ENCODE measurements around the gene P2RY12. TPM values are rescaled to one million over a fixed set of nuclear protein-coding genes. Genes with fewer than 3 reads are reported as not detected.

P2RY12 gene
- total and polyA plus RNA-seq, 2 donors (not counting 3 experiments of a cell fraction or from before 2014, with no cell fraction given) = not detected

GRCh38 chr3:151316267-151316991 is 68.1 kb downstream of the P2RY12 start, which contains the start of gene GPR87:
Gene GPR87, minus strand, starts transcription at chr3:151316820. Its CDS starts 16,720 bp downstream, at chr3:151300100.
- DNase-seq (ENCODE audit: low read depth, low spot score) (no peak), FAIRE-seq (peak; percentile 18)
- BruUV-seq (replicated peaks) = no TSS peak

More at GRCh38 chr3:151316267-151316991, 68.1 kb downstream of the P2RY12 start, which contains the start of gene GPR87:
- no peak for TF ChIP-seq MAX (IDR thresholded peaks at IDR 0.05; ENCODE audit: insufficient read depth, insufficient read length)
- no peak for TF ChIP-seq POLR2A (IDR thresholded peaks at IDR 0.05; ENCODE audit: low read depth, low read length)
- no peak for TF ChIP-seq POLR2AphosphoS5 (IDR thresholded peaks at IDR 0.05; ENCODE audit: insufficient read depth, low read depth, low read length)
- TF ChIP-seq MYC (IDR thresholded peaks at IDR 0.05; ENCODE audit: low read depth, low read length) = no peak
- TF ChIP-seq FOS (IDR thresholded peaks at IDR 0.05; ENCODE audit: borderline replicate concordance, insufficient read depth, low read length) = no peak
- no peak for TF ChIP-seq CTCF (IDR thresholded peaks at IDR 0.05; ENCODE audit: extremely low read depth in 1 of 2, insufficient read depth in 1 of 2, low read depth in 1 of 2, low read length in 2 of 2)
- no peak for TF ChIP-seq EZH2 (IDR thresholded peaks at IDR 0.05; ENCODE audit: borderline replicate concordance, low read depth, low read length, severe bottlenecking)
- TF ChIP-seq GATA2 (IDR thresholded peaks at IDR 0.05; ENCODE audit: insufficient read depth, insufficient read length, low read depth, low read length) = no peak
- TF ChIP-seq JUN (IDR thresholded peaks at IDR 0.05; ENCODE audit: borderline replicate concordance, insufficient read depth, insufficient read length, low read depth) = no peak
- H3K27me3 ChIP-seq (ENCODE audit: control insufficient read depth in 2 of 2, insufficient read depth in 2 of 2, low read length in 2 of 2) = no peaks in the 10 kb centered on the region
- H3K9me3 ChIP-seq (replicated peaks; ENCODE audit: control insufficient read depth, insufficient read depth, low read length) = no peaks in the 10 kb centered on the region
- H3K36me3 ChIP-seq (ENCODE audit: control insufficient read depth in 2 of 2, extremely low read depth in 1 of 2, insufficient read depth in 2 of 2, low read length in 2 of 2) = no peaks in the 10 kb centered on the region
- no peaks in the 10 kb centered on the region for H4K20me1 ChIP-seq (replicated peaks; ENCODE audit: control insufficient read depth, extremely low read depth, insufficient read depth, low read length)
- H3K4me3 ChIP-seq (replicated peaks in 1 of 3; ENCODE audit: insufficient read depth in 1 of 3, low read depth in 1 of 3, low read length in 3 of 3) = no peak within 1 kb of the TSS
- no peak within 1 kb of the TSS for H3K4me2 ChIP-seq (ENCODE audit: insufficient read depth, low read length)
- no peak within 1 kb of the TSS for H3K27ac ChIP-seq (ENCODE audit: insufficient read depth, low read depth, low read length)
- no peak within 1 kb of the TSS for H2AFZ ChIP-seq (ENCODE audit: low read depth, low read length)
- dilution Hi-C loops (cut with MboI; ENCODE audit: extremely low pct_ligation_motif_present, low sequenced_read_pairs) (no loop called here), intact Hi-C loops (cut with micrococcal nuclease) (no loop called here)
- POLR2A ChIA-PET = no interaction called here
- H3K79me2 ChIP-seq (ENCODE audit: control insufficient read depth, insufficient read depth, low read length) = no peaks in the 10 kb centered on the region
- no peak within 1 kb of the TSS for H3K9ac ChIP-seq (replicated peaks; ENCODE audit: extremely low read depth, insufficient read depth, low read length)
- no peaks in the 10 kb centered on the region for H3K9me1 ChIP-seq (replicated peaks; ENCODE audit: control insufficient read depth, extremely low read depth, insufficient read depth, low read length)
- no peaks in the 10 kb centered on the region for H3K4me1 ChIP-seq (ENCODE audit: control insufficient read depth, extremely low read depth, insufficient read depth, low read length)
- CTCF ChIA-PET = no interaction called here
